IMR-90 (cell line): ENCODE results near the gene EXOC4. TPM values are rescaled to one million over a fixed set of nuclear protein-coding genes. Genes with fewer than 3 reads are reported as not detected.

Experiments used
- ATAC-seq: fragments of 200-7000 bp; cut with Tn5 transposase; 2 replicates; pipeline ENCODE4 v1.9.1; 2020; ENCODE audit warnings: low read depth, mild to moderate bottlenecking, moderate library complexity
- BruUV-seq: library from RNA; stranded (reverse); fragments of 400-500 nt; replicated peaks from 2 replicates; lab custom pipeline; 2021; lab: Mats Ljungman, UMichigan
- CTCF ChIA-PET: fragments of 300-600 bp; formaldehyde crosslinking; extraction: SDS; loops from one replicate; lab custom pipeline; 2021; ENCODE audit warnings: antibody characterized with exemption; lab: Yijun Ruan, JAX
- POLR2A ChIA-PET: fragments of 300-600 bp; sonication (Branson Sonifier 250); formaldehyde crosslinking; loops from one replicate; lab custom pipeline; 2022; ENCODE audit warnings: antibody characterized with exemption; ENCODE audit not compliant: unreplicated experiment; lab: Charles Lee
- DNase-seq: peaks from one replicate; pipeline ENCODE4 v3.0.0; 2013
- H2AFZ ChIP-seq: replicated peaks from 2 replicates; pipeline ENCODE3; 2013; ENCODE audit warnings: low read length, mild to moderate bottlenecking; ENCODE audit not compliant: poor library complexity
- H2AK5ac ChIP-seq: 2 replicates; pipeline ENCODE4 v1.6.1; 2013; ENCODE audit warnings: low read depth, low read length, inconsistent platforms
- H2AK9ac ChIP-seq: replicated peaks from 2 replicates; pipeline ENCODE3; 2013; ENCODE audit warnings: mild to moderate bottlenecking, low read depth, low read length, moderate library complexity; ENCODE audit not compliant: poor library complexity
- H2BK120ac ChIP-seq: 2 replicates; pipeline ENCODE4 v1.6.1; 2013; ENCODE audit warnings: low read depth, low read length, inconsistent platforms
- H2BK15ac ChIP-seq: 3 replicates; pipeline ENCODE4 v1.6.1; 2013; ENCODE audit warnings: low read depth, low read length, inconsistent platforms
- H2BK20ac ChIP-seq: 2 replicates; pipeline ENCODE4 v1.6.1; 2013; ENCODE audit warnings: low read depth, mild to moderate bottlenecking, inconsistent platforms, low read length, moderate library complexity
- H2BK5ac ChIP-seq: 2 replicates; pipeline ENCODE4 v1.6.1; 2013; ENCODE audit warnings: mild to moderate bottlenecking, low read depth, low read length, inconsistent platforms; ENCODE audit not compliant: poor library complexity, severe bottlenecking
- H3K14ac ChIP-seq: replicated peaks from 2 replicates; pipeline ENCODE4 v1.6.1; 2013; ENCODE audit warnings: low read depth, low read length, inconsistent platforms
- H3K18ac ChIP-seq: 2 replicates; pipeline ENCODE4 v1.6.1; 2013; ENCODE audit warnings: low read depth, low read length, control low read depth
- H3K23ac ChIP-seq: 2 replicates; pipeline ENCODE4 v1.6.1; 2013; ENCODE audit warnings: low read depth, low read length, inconsistent platforms
- H3K27ac ChIP-seq: 2 replicates; pipeline ENCODE4 v1.5.1; 2013; ENCODE audit warnings: mild to moderate bottlenecking, control low read depth, low read length; ENCODE audit not compliant: insufficient read depth
- H3K27me3 ChIP-seq: 2 replicates; pipeline ENCODE4 v1.6.1; 2013; ENCODE audit warnings: low read length; ENCODE audit not compliant: control insufficient read depth, insufficient read depth
- H3K36me3 ChIP-seq: 2 replicates; pipeline ENCODE4 v1.6.1; 2013; ENCODE audit warnings: low read length, mixed read lengths; ENCODE audit not compliant: control insufficient read depth, insufficient read depth
- H3K4ac ChIP-seq: 2 replicates; pipeline ENCODE4 v1.6.1; 2013; ENCODE audit warnings: low read depth, low read length, inconsistent platforms
- H3K4me1 ChIP-seq: 2 replicates; pipeline ENCODE4 v1.6.1; 2013; ENCODE audit warnings: low read length, mixed read lengths; ENCODE audit not compliant: control insufficient read depth, insufficient read depth
- H3K4me2 ChIP-seq: 2 replicates; pipeline ENCODE4 v1.6.1; 2013; ENCODE audit warnings: low read depth, mild to moderate bottlenecking, control low read depth, low read length, moderate library complexity
- H3K4me3 ChIP-seq: 2 replicates; pipeline ENCODE4 v1.5.1; 2013; ENCODE audit warnings: low read depth, mild to moderate bottlenecking, control low read depth, low read length, moderate library complexity; ENCODE audit not compliant: insufficient read depth
- H3K56ac ChIP-seq: 2 replicates; pipeline ENCODE4 v1.6.1; 2013; ENCODE audit warnings: low read length, inconsistent platforms; ENCODE audit not compliant: insufficient read depth; ENCODE audit errors: extremely low read depth
- H3K79me1 ChIP-seq, 2 experiments: 2 replicates each; pipeline ENCODE4 v1.6.1; 2013; ENCODE audit warnings: low read length in 2 of 2, inconsistent platforms in 1 of 2, low read depth in 1 of 2
- H3K9ac ChIP-seq: 2 replicates; pipeline ENCODE4 v1.6.1; 2013; ENCODE audit warnings: low read depth, low read length, control low read depth
- H3K9me1 ChIP-seq: 2 replicates; pipeline ENCODE4 v1.6.1; 2013; ENCODE audit warnings: low read length, inconsistent platforms; ENCODE audit not compliant: insufficient read depth
- H3K9me3 ChIP-seq: 2 replicates; pipeline ENCODE4 v1.6.1; 2013; ENCODE audit warnings: low read length; ENCODE audit not compliant: control insufficient read depth, insufficient read depth
- H4K20me1 ChIP-seq: 2 replicates; pipeline ENCODE4 v1.6.1; 2013; ENCODE audit warnings: low read length, inconsistent platforms; ENCODE audit not compliant: insufficient read depth
- H4K5ac ChIP-seq: 2 replicates; pipeline ENCODE4 v1.6.1; 2013; ENCODE audit warnings: mild to moderate bottlenecking, low read depth, low read length, control low read depth
- H4K8ac ChIP-seq, 2 experiments: 2 replicates each; pipeline ENCODE4 v1.6.1; 2013; ENCODE audit warnings: low read depth in 2 of 2, low read length in 2 of 2, control low read depth in 1 of 2, inconsistent platforms in 1 of 2
- H4K91ac ChIP-seq: 2 replicates; pipeline ENCODE4 v1.6.1; 2013; ENCODE audit warnings: low read depth, low read length, inconsistent platforms; ENCODE audit not compliant: insufficient read depth
- BHLHE40 ChIP-seq: fragments of 150-350 bp; IDR thresholded peaks from 2 replicates; pipeline ENCODE4 v1.6.1; 2016; ENCODE audit warnings: mild to moderate bottlenecking, low read depth, low read length
- MXI1 ChIP-seq: IDR thresholded peaks from 2 replicates; pipeline ENCODE4 v1.6.1; 2012; ENCODE audit warnings: low read depth, mild to moderate bottlenecking, low read length, moderate library complexity, borderline replicate concordance
- RAD21 ChIP-seq: IDR thresholded peaks from 2 replicates; pipeline ENCODE4 v1.6.1; 2012; ENCODE audit warnings: low read length, improper control_type of control experiment
- RCOR1 ChIP-seq: IDR thresholded peaks from 2 replicates; pipeline ENCODE4 v1.6.1; 2012; ENCODE audit warnings: mild to moderate bottlenecking, low read length, improper control_type of control experiment; ENCODE audit not compliant: insufficient replicate concordance
- WGBS, 2 experiments: methylation state at CpG; one replicate each; pipeline versions ENCODE4 v1.1.5 to v1.1.7; 2013; ENCODE audit warnings: missing lambda C conversion rate in 2 of 2; ENCODE audit not compliant: insufficient read length in 1 of 2; ENCODE audit errors: extremely low coverage in 2 of 2; 5-methylcytosine and 5-hydroxymethylcytosine counted together
- dilution Hi-C: fragments of 300-500 bp; cut with HindIII; formaldehyde crosslinking; loops from one replicate; pipeline ENCODE4 v1.14.3; 2018; ENCODE audit warnings: low sequenced_read_pairs; ENCODE audit not compliant: unreplicated experiment
- in situ Hi-C: fragments of 300-500 bp; cut with MboI; formaldehyde crosslinking; loops from 3 replicates; pipeline ENCODE4 v1.14.3; 2019; ENCODE audit warnings: low sequenced_read_pairs, inconsistent platforms, mixed read lengths
- intact Hi-C: fragments of 100-400 bp; cut with micrococcal nuclease; formaldehyde crosslinking; loops from 2 replicates; pipeline ENCODE4 v1.10.0; 2022
- polyA plus RNA-seq, 3 experiments: library from polyadenylated mRNA; depleted of rRNA; stranded (reverse); fragments of >200 nt; gene quantifications; 2 replicates each; pipeline ENCODE4 v1.2.3, GENCODE V29; 2012; ENCODE audit warnings: low replicate concordance in 1 of 3
- total RNA-seq: library from RNA; depleted of rRNA; stranded (reverse); fragments of >200 nt; gene quantifications from 2 replicates; pipeline ENCODE4 v1.2.3, GENCODE V29; 2012

Gene EXOC4
- total and polyA plus RNA-seq, 2 of the 4 experiments (the other 2 are of a cell fraction) = 25.4 to 94.6 TPM

DNA sequence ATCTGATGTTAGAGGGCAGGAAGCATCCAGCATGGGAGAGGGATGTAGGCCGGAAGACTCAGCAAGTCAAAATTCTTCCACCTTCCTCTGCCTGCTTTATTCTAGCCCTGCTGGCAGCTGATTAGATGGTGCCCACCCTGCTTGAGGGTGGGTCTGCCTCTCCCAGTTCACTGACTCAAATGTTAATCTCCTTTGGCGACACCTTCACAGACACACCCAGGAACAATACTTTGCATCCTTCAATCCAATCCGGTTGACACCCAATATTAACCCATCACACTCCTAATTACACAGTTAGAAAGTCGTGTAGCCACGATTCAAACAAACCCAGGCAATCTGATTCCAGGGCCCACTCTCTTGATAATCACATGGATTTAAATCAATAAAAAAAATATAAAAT is 440.4 kb downstream of the EXOC4 start:
- no peak overlapping the region for H2BK120ac ChIP-seq
- H3K4me3 ChIP-seq = no peak overlapping the region
- no peaks in the 10 kb centered on the region for H3K27me3 ChIP-seq
- DNase-seq (no peak), ATAC-seq (no peak)
- in situ Hi-C loops (no loop called here), intact Hi-C loops (no loop called here), dilution Hi-C loops (no loop called here)
- H2AK5ac ChIP-seq = no peak overlapping the region
- no peak overlapping the region for H3K4ac ChIP-seq
- no peak overlapping the region for H2AK9ac ChIP-seq
- H4K8ac ChIP-seq = no peak overlapping the region
- no peak overlapping the region for H2AFZ ChIP-seq
- H4K91ac ChIP-seq = no peak overlapping the region
- H2BK20ac ChIP-seq = no peak overlapping the region
- no peak overlapping the region for H3K23ac ChIP-seq
- no peak overlapping the region for H3K9ac ChIP-seq
- peaks cover 4 to 5% of the 10 kb centered on the region in 2 experiments; a peak in 3 of 4 replicates for H3K79me1 ChIP-seq
- no CpG with 5 or more reads among the region's 5 CpGs for whole genome bisulfite sequencing, 2 experiments
- no peak overlapping the region for H2BK5ac ChIP-seq
- TF ChIP-seq RAD21 (no peak), RCOR1 (no peak), MXI1 (no peak), BHLHE40 (no peak)
- POLR2A ChIA-PET = no interaction called here
- no peaks in the 10 kb centered on the region for H4K20me1 ChIP-seq
- H3K4me1 ChIP-seq = peaks cover 8% of the 10 kb centered on the region
- no peak overlapping the region for H3K18ac ChIP-seq
- CTCF ChIA-PET = no interaction called here
- no peak overlapping the region for H3K56ac ChIP-seq
- peaks cover 9% of the 10 kb centered on the region for H3K9me1 ChIP-seq
- H3K4me2 ChIP-seq = no peak overlapping the region
- no peak overlapping the region for H2BK15ac ChIP-seq
- no peaks in the 10 kb centered on the region for H3K9me3 ChIP-seq
- H3K14ac ChIP-seq = no peak overlapping the region
- no peaks in the 10 kb centered on the region for H3K36me3 ChIP-seq
- BruUV-seq = no TSS peak
- no peak overlapping the region for H4K5ac ChIP-seq
- no peak overlapping the region for H3K27ac ChIP-seq
